ENCODE data around the gene SPOCK1. TPM values are rescaled to one million over a fixed set of nuclear protein-coding genes. Genes with fewer than 3 reads are reported as not detected.

SPOCK1 gene
- total RNA-seq, 4 donors from 2014 or later, result 46.5 to 52.7 (median 51.4) TPM

DNA sequence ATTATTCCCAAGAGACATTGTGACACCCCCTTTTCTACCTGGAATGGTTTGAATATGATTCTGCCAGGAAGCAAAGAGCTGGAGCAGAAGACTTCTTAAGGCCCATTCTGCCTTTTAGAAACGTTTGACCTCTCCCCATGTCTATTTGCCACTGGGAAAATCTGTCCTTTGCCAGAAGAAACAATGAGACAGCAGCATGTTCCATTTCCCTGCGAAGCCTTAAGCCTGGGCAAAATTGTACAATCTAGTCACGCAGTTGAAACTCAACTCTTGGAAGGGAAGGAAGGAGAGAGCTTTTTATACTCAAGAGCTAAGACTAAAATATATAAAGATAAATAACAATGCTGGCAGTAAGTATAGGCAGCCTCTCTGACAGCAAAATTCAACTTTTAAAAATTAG, 22.1 kb upstream of the SPOCK1 start:
- 17 to 59% methylated on average over 1 to 3 of the region's 3 CpGs for WGBS, 2 donors (ENCODE audit: low coverage in 1 of 2)
- Histone ChIP-seq H3K4me1 (no peaks in the 10 kb centered on the region), H3K27ac (no peak overlapping the region), H3K27me3 (peaks cover 19% of the 10 kb centered on the region), H3K9me3 (no peaks in the 10 kb centered on the region), H3K36me3 (no peaks in the 10 kb centered on the region), H3K4me3 (no peak overlapping the region)
- TF ChIP-seq POLR2A (IDR thresholded peaks at IDR 0.05), result no peak
- TF ChIP-seq, protein P1, sequence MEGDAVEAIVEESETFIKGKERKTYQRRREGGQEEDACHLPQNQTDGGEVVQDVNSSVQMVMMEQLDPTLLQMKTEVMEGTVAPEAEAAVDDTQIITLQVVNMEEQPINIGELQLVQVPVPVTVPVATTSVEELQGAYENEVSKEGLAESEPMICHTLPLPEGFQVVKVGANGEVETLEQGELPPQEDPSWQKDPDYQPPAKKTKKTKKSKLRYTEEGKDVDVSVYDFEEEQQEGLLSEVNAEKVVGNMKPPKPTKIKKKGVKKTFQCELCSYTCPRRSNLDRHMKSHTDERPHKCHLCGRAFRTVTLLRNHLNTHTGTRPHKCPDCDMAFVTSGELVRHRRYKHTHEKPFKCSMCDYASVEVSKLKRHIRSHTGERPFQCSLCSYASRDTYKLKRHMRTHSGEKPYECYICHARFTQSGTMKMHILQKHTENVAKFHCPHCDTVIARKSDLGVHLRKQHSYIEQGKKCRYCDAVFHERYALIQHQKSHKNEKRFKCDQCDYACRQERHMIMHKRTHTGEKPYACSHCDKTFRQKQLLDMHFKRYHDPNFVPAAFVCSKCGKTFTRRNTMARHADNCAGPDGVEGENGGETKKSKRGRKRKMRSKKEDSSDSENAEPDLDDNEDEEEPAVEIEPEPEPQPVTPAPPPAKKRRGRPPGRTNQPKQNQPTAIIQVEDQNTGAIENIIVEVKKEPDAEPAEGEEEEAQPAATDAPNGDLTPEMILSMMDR (IDR thresholded peaks at IDR 0.05), result no peak
- no peak for TF ChIP-seq EP300 (IDR thresholded peaks at IDR 0.05)
- TF ChIP-seq POLR2AphosphoS5 (IDR thresholded peaks at IDR 0.05), result no peak
- no peak for ATAC-seq

- TF ChIP-seq EP300 (IDR thresholded peaks at IDR 0.05) (no peak), POLR2A (IDR thresholded peaks at IDR 0.05) (no peak), POLR2AphosphoS5 (IDR thresholded peaks at IDR 0.05) (no peak)
- TF ChIP-seq, protein P1 (IDR thresholded peaks at IDR 0.05), result no peak
These were observed 17.8 kb upstream of the SPOCK1 start for GRCh38 chr5:137516961-137517360.

DNA sequence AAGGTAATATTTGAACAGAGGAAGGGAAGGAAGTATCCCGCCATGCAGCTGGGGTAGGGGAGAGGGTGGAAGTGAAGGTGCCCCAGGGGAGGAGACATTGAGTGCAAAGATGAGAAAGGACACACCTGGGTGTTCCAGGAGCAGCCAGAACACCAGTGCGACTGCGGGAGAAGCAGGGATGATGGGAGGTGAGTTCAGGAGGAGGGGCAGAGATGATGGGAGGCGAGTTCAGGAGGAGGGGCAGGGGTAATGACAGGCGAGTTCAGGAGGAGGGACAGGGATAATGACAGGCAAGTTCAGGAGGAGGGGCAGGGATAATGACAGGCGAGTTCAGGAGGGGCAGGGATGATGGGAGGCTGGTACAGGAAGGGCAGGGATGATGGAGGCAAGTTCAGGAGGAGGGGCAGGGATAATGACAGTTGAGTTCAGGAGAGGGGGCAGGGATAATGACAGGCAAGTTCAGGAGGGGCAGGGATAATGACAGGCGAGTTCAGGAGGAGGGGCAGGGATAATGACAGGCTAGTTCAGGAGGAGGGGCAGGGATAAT, 17.2 kb upstream of the SPOCK1 start:
- no peaks in the 10 kb centered on the region for H3K36me3 ChIP-seq
- WGBS, 2 donors (ENCODE audit: low coverage in 1 of 2), result 14 to 17% methylated on average over 4 to 7 of the region's 7 CpGs
- no peaks in the 10 kb centered on the region for H3K4me1 ChIP-seq
- peaks cover 0 to 7% (median 0%) of the 10 kb centered on the region in 3 donors for H3K9me3 ChIP-seq
- H3K27me3 ChIP-seq, result peaks cover 31% of the 10 kb centered on the region
- ATAC-seq, result no peak
- TF ChIP-seq POLR2AphosphoS5 (IDR thresholded peaks at IDR 0.05) (no peak), POLR2A (IDR thresholded peaks at IDR 0.05) (no peak), EP300 (IDR thresholded peaks at IDR 0.05) (no peak)
- TF ChIP-seq, protein P1 (IDR thresholded peaks at IDR 0.05), result no peak
- H3K4me3 ChIP-seq, result no peak overlapping the region
- H3K27ac ChIP-seq, result no peak overlapping the region

More at GRCh38 chr5:137516961-137517360, 17.8 kb upstream of the SPOCK1 start:
- WGBS, 2 donors (ENCODE audit: low coverage in 1 of 2), result 68 to 71% methylated on average over 3 to 5 of the region's 5 CpGs
- Histone ChIP-seq H3K4me1 (no peaks in the 10 kb centered on the region), H3K27ac (no peak overlapping the region), H3K4me3 (no peak overlapping the region), H3K9me3 (peaks cover 0 to under 1% (median 0%) of the 10 kb centered on the region in 3 donors), H3K27me3 (peaks cover 25% of the 10 kb centered on the region), H3K36me3 (no peaks in the 10 kb centered on the region)
- ATAC-seq, result no peak

GRCh38 chr5:137515238-137515637, 16.1 kb upstream of the SPOCK1 start:
- WGBS, 2 donors (ENCODE audit: low coverage in 1 of 2), result 69% methylated on average over 4 of the region's 5 CpGs; no CpG with 5 or more reads in 1 of the 2 donors
- H3K4me1 ChIP-seq, result no peaks in the 10 kb centered on the region
- H3K4me3 ChIP-seq, result no peak overlapping the region
- H3K27ac ChIP-seq, result no peak overlapping the region
- no peaks in the 10 kb centered on the region for H3K36me3 ChIP-seq
- peaks cover 38% of the 10 kb centered on the region for H3K27me3 ChIP-seq
- H3K9me3 ChIP-seq, result peaks cover 0 to 10% (median 0%) of the 10 kb centered on the region in 3 donors
- ATAC-seq, result no peak
- no peak for TF ChIP-seq POLR2AphosphoS5 (IDR thresholded peaks at IDR 0.05)
- TF ChIP-seq EP300 (IDR thresholded peaks at IDR 0.05), result no peak
- TF ChIP-seq, protein P1 (IDR thresholded peaks at IDR 0.05), result no peak
- TF ChIP-seq POLR2A (IDR thresholded peaks at IDR 0.05), result no peak

DNA sequence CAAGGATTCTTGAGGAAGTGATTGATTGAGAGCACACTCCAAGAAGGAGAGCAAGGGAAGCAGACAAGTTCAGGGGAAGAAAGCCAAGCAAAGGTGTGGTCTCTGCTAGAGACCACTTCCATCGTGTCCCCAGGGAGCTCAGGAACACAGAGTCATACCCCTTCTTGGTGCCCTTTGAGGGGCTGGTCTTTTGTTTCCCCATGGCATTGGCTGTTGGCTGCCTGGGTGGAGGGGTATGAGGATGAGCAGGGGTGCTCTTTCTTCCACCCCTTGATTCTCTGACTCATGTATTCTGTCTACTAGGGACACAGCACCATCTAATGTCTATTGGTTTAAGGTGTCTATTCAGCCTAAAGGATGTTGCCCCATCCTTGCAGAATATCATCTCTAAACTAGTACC, 11.5 kb upstream of the SPOCK1 start:
- Histone ChIP-seq H3K27me3 (peaks cover 32% of the 10 kb centered on the region), H3K9me3 (peaks cover 0 to 10% (median 0%) of the 10 kb centered on the region in 3 donors), H3K4me3 (no peak overlapping the region), H3K27ac (no peak overlapping the region), H3K4me1 (no peaks in the 10 kb centered on the region), H3K36me3 (no peaks in the 10 kb centered on the region)
- WGBS, 2 donors (ENCODE audit: low coverage in 1 of 2), result 0 to 100% methylated on average over 1 of the region's 1 CpG
- TF ChIP-seq POLR2AphosphoS5 (IDR thresholded peaks at IDR 0.05) (no peak), EP300 (IDR thresholded peaks at IDR 0.05) (no peak), POLR2A (IDR thresholded peaks at IDR 0.05) (no peak)
- TF ChIP-seq, protein P1 (IDR thresholded peaks at IDR 0.05), result no peak
- no peak for ATAC-seq
